ENCODE measurements around the gene MRPL45.

The MRPL45 gene

DNA sequence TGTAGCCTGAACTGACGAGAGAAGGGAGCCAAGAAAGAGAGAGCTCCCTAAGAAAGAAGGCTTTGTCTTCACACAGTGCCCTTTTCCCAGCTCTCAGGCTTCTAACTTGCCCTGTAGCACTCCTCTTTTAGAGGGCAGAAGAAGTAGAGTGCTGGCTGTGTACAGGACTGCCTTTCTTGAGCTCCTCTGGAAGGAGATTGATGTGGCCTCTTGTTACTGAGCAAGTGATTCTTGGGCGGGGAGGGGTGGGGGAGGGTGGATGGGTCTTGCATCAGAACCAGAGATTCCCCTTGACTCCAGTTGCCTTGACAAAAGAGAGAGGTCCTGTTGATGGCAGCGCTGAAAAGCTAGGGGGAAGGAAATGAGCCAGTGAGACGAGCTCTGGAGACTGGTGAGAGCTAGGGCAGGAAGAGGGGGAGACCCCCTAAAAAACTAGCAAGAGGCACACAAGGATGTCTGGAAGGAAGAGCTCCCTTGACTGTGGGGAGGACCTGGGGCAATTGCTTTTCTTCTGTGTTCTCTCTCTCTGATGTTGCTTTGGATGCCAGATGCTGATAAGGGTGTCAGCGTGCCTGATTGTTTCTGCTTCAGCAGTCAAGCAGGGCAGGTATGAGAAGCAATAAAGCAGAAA is 28.4 kb downstream of the MRPL45 start:
- DNase-seq (ENCODE audit: low read depth) = peak; percentile 9

DNA sequence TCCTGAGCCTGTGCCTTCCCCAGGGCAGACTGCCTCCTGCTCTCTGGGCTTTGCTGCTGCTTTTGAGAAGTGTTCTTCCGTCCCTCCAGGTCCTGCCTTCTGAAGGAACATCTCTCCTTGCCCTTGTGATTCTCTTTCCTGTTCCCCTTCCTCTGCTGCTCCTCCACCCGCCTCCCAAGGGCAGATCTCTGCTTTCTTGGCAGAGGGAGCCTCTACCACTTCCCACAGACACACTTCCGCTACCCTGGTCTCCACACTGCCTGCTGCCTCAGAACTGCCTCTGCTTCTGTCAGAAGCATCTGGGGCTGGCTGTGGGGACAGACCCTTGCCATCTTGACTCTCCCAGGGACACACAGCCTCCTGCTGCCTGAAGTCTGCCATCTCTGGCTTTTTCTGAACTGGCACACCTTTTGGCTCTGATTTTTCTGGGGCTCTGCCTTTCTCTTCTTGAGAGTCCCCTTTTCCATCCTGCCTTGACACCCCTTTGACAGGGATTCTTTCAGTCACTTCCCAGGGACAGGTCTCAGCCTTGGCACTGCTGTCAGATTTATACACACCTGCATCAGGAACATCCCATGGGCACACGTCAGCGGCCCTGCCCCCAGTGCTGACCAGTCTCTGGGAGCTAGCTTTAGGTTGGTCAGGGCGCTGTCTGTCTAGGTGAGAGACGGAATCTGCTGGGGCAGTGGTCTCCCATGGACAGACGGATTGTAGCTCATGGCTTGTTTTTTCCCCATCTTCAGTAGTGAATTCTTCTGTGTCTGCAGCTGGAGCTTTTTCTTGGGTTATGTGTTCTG is 30.2 kb downstream of the MRPL45 start:
- no peak for DNase-seq (ENCODE audit: low read depth)

DNA sequence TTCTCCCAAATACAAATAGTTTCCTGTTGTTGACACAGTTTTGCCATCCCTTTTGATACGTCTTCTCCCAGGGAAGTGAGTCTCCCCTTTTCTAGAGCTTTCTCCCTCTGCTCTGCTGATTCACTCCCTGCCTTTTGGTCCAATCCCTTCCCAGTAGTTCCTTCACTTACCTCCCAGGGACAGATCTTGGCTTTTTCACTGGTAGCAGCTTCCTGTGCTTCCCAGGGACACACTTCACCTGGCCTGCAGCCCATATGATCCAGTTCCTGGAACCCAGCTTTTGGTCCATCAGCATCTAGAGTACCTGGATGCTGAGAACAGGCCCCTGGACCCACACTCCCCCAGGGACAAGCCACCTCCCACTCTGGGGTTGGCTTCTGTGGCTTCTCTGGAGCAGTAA is 31.0 kb downstream of the MRPL45 start:
- no peak for DNase-seq (ENCODE audit: low read depth)

DNA sequence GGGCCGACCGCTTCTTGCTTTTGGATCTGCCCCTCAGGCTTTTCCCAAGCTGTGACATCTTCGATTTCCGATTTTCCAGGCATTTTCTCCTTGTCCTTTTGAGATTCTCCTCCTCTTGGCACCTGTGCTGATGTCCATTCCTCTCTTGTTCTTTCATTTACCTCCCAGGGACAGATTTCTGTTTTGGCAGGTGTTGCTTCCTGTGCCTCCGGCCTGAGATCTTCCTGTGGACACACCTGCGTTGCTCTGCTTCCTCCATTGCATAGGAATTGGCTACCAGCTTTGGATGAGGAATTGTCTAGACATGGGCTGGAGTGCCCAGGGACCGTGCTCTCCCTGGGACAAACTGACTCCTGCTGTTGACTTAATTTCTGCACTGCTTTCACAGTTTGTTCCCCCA is 31.7 kb downstream of the MRPL45 start:
- DNase-seq (ENCODE audit: low read depth) = no peak

DNA sequence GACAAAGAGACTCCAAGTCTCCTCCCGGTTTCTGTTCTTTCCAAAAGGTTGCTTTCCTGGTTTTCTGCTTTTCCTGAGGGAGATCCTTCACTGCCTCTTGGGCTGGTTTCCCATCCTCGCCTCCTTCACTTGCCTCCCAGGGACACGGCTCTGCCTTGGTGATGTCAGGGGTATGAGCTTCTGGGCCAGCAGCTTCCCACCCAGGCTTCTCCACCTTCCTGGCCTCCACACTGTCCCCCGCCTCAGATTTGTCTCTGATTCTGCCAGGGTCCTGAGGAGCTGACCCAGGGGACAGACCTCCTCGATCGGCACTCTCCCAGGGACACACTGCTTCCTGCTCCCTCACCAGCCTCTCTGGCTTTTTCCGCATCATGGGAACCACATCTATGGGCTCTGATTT is 32.3 kb downstream of the MRPL45 start:
- DNase-seq (ENCODE audit: low read depth) = no peak

DNA sequence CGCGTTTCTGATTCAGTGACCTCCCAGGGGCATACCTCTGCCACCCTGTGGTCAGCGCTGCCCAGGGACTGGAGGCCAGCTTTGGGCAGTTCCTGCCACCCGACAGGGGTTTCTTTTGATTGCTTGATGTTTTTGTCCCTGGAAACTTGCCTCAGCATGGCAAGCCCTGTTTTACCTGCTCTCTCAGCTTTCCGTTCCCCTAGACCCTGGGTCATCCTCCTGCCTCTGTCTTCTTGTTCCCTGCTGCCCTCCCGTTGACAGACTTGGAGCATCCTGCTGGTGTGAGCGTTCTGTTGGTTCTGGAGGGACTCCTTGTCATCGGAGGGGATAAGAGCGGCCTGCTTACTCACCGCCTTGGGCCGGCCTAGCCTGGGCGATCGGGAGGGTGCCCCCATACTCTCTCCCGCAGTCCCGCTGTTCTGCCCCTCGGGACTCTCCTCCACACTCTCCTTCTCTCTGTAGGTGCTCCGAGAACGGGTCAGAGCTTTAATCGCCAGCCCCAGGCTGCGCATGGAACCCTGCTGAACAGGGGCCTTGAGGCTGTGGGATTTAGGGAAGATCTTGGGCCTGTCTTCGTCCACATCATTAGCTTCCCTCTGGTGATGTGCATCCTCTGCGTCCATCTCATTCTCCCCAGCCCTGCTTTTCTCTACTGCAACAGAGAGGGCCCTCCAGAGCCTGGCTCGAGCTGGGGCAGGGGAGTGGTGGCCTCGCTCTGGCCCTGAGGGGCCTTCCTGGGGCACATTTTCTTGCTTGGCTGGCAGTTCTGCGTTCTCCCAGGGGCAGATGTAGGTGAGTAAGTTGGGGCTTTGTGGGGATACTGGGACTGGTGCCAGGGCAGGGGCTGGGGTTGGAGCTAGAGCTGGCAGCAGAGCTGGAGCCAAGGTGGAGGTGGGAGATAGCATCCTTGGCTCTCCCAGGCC is 33.1 kb downstream of the MRPL45 start:
- no peak for DNase-seq (ENCODE audit: low read depth)

DNA sequence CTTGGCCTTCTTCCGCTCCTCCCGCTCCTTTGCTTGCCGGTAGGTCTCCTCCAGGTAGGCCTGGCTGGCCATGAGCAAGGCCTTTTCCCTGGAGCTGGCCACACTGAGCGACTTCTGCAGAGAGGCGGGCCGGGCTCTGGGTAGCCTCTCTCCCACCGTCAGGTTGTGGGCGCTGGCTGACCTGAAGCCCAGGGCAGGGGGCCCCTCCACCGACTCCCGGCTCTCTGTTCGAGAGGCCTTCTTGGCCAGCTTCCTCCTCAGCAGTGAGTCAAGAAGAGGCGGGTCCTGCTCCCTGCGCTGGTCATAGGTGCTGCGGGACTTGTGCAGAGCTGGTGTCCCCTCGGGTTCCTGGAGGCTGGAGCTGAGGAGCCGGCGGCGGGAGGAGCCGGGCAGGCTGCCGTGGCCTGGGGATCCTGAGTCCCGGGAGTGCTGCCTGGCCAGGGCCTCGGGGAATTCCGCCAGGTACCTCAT is 34.0 kb downstream of the MRPL45 start:
- DNase-seq (ENCODE audit: low read depth) = no peak

DNA sequence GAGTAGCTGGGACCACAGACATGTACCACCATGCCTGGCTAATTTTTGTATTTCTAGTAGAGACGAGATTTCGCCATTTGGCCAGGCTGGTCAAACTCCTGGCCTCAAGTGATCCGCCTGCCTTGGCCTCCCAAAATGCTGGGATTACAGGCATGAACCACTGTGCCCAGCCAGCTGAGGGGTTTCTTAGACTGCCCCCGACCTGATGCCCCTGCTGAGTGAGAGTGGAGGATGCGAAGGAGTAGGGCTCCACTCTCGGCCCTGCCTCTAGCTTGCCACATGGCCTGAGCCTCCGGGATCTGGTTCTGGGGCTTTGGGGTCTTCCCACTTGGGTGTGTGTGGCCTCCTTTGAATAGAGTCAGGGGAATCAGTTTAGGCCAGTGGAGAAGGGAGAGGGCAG is 35.8 kb downstream of the MRPL45 start:
- no peak for DNase-seq (ENCODE audit: low read depth)

DNA sequence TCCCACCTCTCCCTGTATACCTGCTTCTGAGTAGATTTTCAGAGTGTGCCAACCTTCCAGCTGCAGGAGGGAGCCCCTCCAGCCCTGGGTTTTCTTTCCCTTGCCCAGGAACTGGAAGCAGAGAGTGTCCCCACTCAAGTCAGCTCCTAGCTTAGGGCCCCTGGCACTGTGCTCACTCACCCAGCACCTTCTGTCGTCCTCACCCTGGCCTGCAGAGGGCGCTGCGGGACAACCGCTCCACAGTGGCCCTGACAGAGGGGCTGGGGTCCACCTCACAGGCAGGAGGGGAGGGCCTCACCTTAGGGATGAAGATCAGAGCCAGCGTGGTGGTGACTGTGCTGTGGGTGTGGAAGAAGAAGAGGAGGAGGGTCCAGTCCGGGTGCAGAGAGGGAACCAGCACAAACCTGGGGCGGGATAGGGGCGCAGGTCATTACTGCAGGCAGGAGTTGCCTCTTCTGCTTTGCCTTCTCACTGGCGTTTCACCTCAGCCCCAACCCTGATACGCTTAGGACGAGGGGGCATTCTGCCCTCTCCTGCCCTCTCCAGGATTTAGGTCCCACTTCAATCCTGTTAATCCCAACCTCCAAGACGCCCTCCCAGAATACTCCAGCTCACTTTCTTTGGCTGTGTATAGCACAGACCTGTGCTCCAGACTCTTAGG is 36.8 kb downstream of the MRPL45 start:
- peak; percentile 12 for DNase-seq (ENCODE audit: low read depth)

DNA sequence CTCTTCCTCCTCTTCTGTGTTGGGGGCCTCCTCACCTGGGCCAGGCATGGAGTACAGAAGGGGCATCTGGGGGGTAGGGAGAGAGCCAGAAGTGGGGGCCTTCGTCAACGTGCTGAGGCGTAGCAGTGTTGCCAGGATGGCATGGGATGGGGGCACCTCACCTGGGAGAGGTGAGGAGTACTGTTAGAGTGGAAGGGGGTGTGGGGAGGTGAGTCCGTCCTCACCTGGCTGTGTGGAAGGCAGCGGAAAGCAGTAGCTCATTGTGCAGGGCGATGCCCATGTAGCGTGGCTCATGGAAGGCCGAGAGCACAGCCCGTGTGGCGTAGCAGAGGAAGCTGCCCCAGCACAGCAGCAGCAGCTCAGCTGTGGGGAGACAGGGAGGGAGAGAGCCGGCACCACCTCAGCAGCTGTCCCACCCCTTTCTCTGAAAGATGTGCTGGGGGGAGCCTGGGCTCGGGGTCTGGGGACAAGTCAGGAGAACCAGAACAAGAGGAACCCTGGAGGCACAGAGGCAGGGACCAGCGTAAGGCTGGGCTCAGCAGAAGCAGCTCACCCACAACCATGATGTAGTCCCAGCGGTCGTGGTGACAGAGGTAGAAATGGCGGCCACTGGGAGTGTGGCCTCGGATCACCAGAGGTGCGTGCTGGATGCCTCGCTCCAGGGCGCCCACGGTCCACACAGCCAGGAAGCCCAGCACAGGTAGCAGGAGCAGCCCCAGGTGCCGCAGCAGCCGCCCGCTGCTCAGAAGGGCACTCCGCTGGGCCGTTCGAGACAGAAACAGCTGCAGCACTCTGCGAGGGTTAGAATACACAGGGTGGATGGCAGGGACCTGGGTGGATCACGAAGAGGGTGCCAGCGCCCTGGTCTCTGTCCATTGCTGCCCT is 37.8 kb downstream of the MRPL45 start:
- DNase-seq (ENCODE audit: low read depth) = no peak

DNA sequence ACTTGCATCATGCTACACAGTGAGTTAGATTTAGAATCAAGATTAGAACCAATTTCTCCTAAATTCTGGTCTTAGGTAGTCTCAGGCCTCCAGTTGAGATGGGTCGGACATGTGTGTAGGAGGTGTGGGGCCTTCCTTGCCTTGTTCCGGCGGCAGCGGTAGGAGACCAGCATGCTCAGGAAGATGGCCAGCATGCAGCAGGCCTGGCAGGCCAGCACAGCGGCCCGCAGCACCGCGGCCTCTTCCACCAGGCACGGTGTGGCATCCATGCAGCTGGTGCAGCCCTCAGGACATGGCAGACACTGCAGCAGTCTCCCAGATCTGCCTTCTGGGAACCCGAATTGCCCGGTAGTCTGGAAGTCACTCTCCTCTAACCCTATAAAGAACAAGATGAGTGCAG is 39.9 kb downstream of the MRPL45 start:
- no peak for DNase-seq (ENCODE audit: low read depth)

DNA sequence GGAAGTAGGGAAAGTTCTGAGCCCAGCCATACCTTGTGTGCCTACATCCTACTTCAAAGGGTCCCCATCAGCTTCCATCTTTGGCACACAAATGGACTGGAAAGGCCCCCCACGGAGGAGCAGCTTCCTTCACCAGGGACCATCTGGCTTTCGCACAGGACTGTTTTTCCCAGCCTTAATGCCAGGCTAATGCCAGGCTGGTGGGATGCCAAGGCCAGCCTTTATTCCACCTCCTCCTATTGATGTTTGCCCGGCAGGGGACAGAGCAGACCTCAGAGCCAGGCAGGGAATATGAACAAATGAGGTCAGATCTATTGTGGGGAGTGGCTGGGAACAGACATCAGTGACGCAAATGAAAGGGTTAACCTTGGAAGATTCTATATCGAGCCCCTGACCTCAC is 41.1 kb downstream of the MRPL45 start:
- no peak for DNase-seq (ENCODE audit: low read depth)

DNA sequence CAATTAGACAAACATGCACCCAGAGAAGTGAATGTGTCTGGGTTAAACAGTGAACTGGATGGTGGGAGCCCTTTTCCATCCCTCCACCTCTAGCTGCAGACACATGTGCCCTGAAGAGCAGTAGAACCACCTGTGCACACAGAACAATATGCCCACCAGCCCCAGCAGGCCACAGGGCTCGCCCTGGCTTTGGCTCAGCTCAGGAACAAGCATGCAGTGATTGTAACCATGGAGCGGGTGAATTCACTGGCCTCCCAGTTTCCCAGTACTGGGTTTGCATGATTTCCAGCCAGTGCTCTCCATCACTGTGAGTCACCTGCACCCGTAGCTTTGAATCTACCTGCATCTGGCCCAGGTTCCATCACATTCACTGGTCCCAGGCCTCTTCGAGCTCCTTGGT is 41.6 kb downstream of the MRPL45 start:
- DNase-seq (ENCODE audit: low read depth) = no peak

DNA sequence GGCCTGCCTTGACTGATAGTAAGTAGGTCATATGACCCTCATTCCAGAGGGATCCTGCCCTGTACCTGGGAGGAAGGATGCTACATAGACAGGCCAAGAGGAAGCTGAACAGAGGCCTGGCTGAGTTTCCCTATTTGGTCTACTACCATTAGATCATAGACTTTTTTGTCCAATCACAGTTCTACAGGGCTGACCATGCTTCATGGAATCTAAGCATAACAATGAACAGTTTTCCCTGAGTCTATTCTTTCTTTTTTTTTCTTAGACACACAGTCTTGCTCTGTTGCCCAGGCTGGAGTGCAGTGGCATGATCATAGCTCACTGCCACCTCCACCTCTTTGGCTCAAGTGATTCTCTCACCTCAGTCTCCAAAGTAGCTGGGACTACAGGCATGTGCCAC is 42.9 kb downstream of the MRPL45 start:
- DNase-seq (ENCODE audit: low read depth) = no peak

DNA sequence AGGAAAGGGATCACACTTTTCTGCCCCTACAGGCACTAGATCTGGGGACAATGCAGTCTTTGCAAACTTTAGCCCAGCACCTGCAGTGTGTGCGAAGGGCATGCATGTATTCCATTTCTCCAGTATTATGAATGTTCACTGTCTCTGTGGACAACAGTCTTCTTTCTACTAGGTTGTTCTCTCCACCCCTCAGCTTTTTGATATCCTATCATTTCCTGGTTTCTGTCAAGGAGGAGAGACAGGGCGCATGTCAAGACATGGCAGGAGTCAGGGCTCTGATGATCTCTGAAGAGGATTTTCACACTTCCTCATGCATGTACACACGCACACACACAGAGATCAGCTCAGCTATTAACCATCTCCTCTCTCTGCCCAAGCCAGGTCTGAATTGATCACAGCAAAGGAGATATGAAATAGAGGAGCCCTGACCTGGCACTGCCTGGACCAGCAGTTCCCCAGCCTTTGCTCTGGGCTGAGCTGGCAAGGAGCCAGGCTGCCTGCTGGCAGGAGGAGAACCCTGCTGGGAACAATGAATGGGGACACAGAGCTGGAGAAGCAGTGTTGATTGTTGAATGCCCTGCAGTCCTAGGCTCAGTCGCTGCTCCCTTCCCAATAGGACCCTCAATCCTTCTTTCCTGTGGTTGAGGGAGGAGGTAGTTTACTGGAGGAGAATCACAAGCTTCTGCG is 44.2 kb downstream of the MRPL45 start:
- no peak for DNase-seq (ENCODE audit: low read depth)

DNA sequence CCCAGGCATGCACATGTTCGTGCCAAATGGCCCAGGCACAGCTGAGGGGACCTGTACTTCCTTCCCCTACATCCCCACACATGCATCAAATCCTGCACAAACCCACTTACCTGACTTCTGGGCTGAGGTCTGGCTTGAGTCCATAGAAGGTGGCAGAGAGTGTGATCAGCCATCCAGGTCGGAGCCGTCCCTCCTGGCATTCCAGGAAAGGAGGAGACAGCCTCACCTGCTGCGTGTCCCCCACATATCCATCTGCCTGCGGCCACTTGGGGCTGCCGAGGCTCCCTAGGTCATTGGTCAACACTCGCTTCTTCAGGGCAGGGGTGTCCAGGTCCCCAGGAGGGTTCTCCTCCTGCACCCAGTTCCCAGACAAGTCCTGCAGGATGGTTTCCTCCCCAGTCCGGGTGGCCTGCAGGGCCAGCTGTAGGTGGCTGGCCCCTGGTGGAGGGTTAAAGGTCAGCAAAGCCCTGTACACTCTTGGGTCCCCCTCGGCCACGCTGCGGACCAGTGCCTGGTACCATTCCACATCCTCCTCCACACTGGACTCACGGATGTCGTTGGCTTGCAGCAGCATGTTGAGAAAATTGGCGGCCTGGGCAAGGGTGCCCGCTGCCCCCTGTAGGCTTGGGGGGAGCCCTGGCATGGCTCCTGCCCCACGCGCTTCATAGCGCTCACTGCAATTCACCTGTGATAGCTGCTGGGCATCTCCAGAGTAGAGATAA is 46.1 kb downstream of the MRPL45 start:
- no peak for DNase-seq (ENCODE audit: low read depth)

DNA sequence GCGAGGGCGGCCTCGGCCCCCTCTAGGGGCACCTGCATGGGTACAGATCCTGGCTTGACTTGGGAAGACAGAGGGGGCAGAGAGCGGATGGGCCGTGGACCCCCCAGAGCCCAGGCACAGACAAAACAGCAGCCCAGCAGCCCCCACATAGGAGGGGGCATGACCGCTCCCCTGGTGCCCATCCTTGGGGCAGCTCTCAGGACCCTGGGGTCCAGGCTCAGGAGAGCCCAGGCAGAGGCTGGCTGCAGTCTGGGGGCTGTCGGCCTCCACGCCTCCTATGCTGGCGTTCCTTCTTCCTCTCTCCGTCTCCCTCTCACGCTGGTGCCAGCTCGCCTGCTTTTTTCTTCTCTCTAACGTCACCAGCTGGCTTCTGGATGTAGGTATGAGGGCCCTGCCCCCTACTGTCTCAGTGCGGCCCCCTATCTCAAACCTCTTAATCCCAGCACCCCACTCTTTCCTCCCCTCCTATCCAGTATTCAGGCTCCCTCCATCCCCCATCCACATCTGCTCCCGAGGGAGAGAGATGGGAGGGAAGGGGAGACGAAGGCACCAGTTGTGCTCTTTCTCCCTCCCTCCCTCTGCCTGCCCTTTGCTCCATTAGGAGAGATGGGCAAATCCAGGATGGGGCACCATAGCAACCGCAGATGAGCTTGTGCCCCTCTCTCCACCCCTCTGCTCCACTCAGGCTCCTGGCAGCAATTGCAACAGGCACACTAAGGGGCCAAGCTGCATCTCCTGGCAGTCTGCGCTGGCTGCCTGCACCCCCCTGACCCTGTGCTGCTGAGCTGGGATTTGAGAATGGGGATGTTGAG is 46.8 kb downstream of the MRPL45 start, which contains the start of gene GPR179:
TSS of gene GPR179 (minus strand) at position 349 of the 812 bp plus-strand sequence. CDS start at position 182, 167 bp downstream.
- DNase-seq (ENCODE audit: low read depth) = no peak

DNA sequence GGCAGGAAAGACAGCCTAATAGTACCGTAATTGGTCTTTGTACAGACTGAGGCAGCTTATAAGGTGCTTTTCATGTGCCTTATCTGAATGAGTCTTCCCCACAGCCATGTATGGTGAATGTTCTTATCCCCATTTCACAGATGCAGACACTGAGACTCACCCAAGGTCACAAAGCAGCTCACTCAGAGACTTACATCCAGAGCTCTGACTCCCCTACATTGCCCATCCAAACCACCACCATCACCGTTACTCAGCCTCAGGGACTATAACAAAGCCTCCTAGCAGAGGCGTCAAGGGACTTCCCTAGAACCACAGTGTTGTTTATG is 47.4 kb downstream of the MRPL45 start:
- no peak for DNase-seq (ENCODE audit: low read depth)

DNA sequence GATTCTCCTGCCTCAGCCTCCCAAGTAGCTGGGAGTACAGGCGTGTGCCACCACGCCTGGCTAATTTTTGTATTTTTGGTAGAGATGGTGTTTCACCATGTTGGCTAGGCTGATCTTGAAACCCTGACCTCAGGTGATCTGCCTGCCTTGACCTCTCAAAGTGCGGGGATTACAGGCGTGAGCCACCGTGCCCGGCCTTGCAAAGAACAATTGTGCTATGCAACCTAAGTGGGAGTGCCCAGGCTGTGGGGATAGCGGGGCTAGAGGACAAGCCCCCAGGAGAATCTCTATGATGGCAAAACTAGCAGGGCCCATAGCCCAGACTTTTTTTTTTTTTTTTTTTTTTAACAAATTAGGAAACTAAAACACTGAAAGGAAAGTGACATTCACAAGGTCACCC is 48.8 kb downstream of the MRPL45 start:
- DNase-seq (ENCODE audit: low read depth) = no peak

Data from iris pigment epithelial cell (primary cell).